CD8-positive, alpha-beta memory T cell (primary cell): ENCODE measurements around the gene PUSL1. TPM values are rescaled to one million over a fixed set of nuclear protein-coding genes. Genes with fewer than 3 reads are reported as not detected.
A peak's percentile ranks its signal among the peaks of the same experiment; 100 is the strongest.

ENCODE experiments used
- CTCF ChIA-PET: fragments of 350-600 bp; sonication (Branson Sonifier 250); formaldehyde crosslinking; loops from one replicate; lab custom pipeline; 2021; ENCODE audit warnings: antibody characterized with exemption; lab: Charles Lee
- POLR2A ChIA-PET: fragments of 350-600 bp; sonication (Branson Sonifier 250); formaldehyde crosslinking; loops from one replicate; lab custom pipeline; 2021; ENCODE audit warnings: antibody characterized with exemption; lab: Charles Lee
- DNase-seq, 5 donors: peaks; one replicate each; pipeline versions ENCODE4 v3.0.0 to v3.0.0-alpha.2; 2020 to 2022; ENCODE audit warnings: mixed read lengths in 1 of 5
- H3K27ac ChIP-seq: one replicate; pipeline ENCODE4 v1.7.0; 2013; ENCODE audit warnings: low read depth, mild to moderate bottlenecking, low read length, moderate library complexity
- H3K27me3 ChIP-seq: 2 replicates; pipeline ENCODE4 v1.7.0; 2013; ENCODE audit warnings: low read length, mild to moderate bottlenecking; ENCODE audit not compliant: insufficient read depth, poor library complexity, severe bottlenecking
- H3K36me3 ChIP-seq: 2 replicates; pipeline ENCODE4 v1.7.0; 2013; ENCODE audit warnings: mild to moderate bottlenecking, low read length, moderate library complexity; ENCODE audit not compliant: insufficient read depth
- H3K4me1 ChIP-seq: 2 replicates; pipeline ENCODE4 v1.7.0; 2013; ENCODE audit warnings: mild to moderate bottlenecking, low read length, moderate library complexity; ENCODE audit not compliant: insufficient read depth
- H3K4me3 ChIP-seq: 2 replicates; pipeline ENCODE4 v1.7.0; 2013; ENCODE audit warnings: mild to moderate bottlenecking, low read length
- H3K9me3 ChIP-seq: 2 replicates; pipeline ENCODE4 v1.7.0; 2013; ENCODE audit warnings: mild to moderate bottlenecking, low read length
- H3K27ac Mint-ChIP-seq, 8 donors: one replicate each; pipeline ENCODE4 v1.8.0; 2020 to 2021; ENCODE audit warnings: mixed read lengths in 8 of 8, mild to moderate bottlenecking in 6 of 8, inconsistent platforms in 3 of 8, moderate library complexity in 3 of 8
- H3K27me3 Mint-ChIP-seq, 2 donors: one replicate each; pipeline ENCODE4 v1.8.0; 2020 to 2021; ENCODE audit warnings: mixed read lengths in 2 of 2, mild to moderate bottlenecking in 1 of 2, moderate library complexity in 1 of 2
- H3K36me3 Mint-ChIP-seq, 3 donors: one replicate each; pipeline ENCODE4 v1.8.0; 2020 to 2021; ENCODE audit warnings: mixed read lengths in 3 of 3, inconsistent platforms in 1 of 3, mild to moderate bottlenecking in 1 of 3
- H3K4me1 Mint-ChIP-seq, 3 donors: one replicate each; pipeline ENCODE4 v1.8.0; 2020 to 2021; ENCODE audit warnings: mixed read lengths in 3 of 3, inconsistent platforms in 1 of 3, mild to moderate bottlenecking in 1 of 3
- H3K4me3 Mint-ChIP-seq, 7 donors: one replicate each; pipeline ENCODE4 v1.8.0; 2020 to 2021; ENCODE audit warnings: mixed read lengths in 7 of 7, mild to moderate bottlenecking in 6 of 7, moderate library complexity in 4 of 7, inconsistent platforms in 2 of 7
- H3K9me3 Mint-ChIP-seq, 5 donors: one replicate each; pipeline ENCODE4 v1.8.0; 2020 to 2022; ENCODE audit warnings: mixed read lengths in 5 of 5, mild to moderate bottlenecking in 3 of 5, moderate library complexity in 2 of 5, inconsistent platforms in 1 of 5
- polyA plus RNA-seq: library from polyadenylated mRNA; unstranded; fragments of 300-500 nt; fragmentation: Illumina TruSeq; gene quantifications from one replicate; pipeline ENCODE4 v1.2.3, GENCODE V29; 2021
- total RNA-seq, 2 experiments: library from RNA; stranded (reverse); gene quantifications; one replicate each; pipeline ENCODE4 v1.2.3, GENCODE V29; 2021

Gene PUSL1
- total and polyA plus RNA-seq, 3 experiments from 2014 or later = 22.0 to 34.3 (median 32.9) TPM

DNA sequence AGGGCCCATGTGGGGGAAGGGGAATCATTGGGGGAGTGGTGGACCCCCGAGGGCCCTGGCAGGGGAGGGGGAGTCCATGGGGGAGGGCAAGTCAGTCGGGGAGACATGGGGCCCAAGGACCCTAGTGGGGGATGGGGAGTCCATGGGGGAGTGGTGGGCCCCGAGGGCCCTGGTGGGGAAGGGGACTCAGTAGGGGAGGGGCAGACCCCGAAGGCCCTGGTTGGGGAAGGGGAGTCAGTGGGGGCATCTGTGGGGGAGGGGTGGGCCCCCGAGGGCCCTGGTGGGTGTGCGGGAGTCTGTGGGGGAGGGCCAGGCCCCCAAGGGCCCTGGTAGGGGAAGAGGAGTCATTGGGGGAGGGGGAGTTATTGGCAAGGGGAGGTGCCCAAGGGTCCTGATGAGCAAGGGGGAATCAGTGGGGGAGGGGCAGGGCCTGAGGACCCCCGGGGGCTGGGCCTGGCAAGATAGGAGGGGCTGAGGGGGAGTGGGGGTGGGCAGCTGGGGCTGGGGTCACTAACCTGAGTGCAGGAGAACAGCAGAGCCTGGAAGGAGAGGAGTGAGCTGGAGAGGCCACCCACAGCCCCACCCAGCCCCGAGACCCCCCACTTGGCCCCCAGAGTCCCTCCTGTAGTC lies 47.9 kb downstream of the PUSL1 start:
- no peaks in the 10 kb centered on the region for H3K36me3 Mint-ChIP-seq
- CTCF ChIA-PET = interaction anchor here (5.0 kb wide), 1 partner anchor 16 kb away, joined by 19 read pairs; no protein-coding TSS in a partner anchor
- Histone ChIP-seq H3K9me3 (no peaks in the 10 kb centered on the region), H3K27me3 (peaks cover 4% of the 10 kb centered on the region), H3K36me3 (no peaks in the 10 kb centered on the region), H3K4me3 (no peak overlapping the region), H3K27ac (no peak overlapping the region), H3K4me1 (peaks cover 23% of the 10 kb centered on the region)
- H3K4me3 Mint-ChIP-seq = peak overlapping the region in 1 of 7 donors; percentile 7
- POLR2A ChIA-PET = interaction anchor here (1.1 kb wide), 1 partner anchor 16 kb away, joined by 4 read pairs; no protein-coding TSS in a partner anchor
- no peak overlapping the region for H3K27ac Mint-ChIP-seq
- peaks cover 10 to 31% of the 10 kb centered on the region in 2 donors for H3K27me3 Mint-ChIP-seq
- DNase-seq = no peak
- H3K9me3 Mint-ChIP-seq = no peaks in the 10 kb centered on the region
- peaks cover 8 to 40% (median 14%) of the 10 kb centered on the region in 3 donors for H3K4me1 Mint-ChIP-seq

DNA sequence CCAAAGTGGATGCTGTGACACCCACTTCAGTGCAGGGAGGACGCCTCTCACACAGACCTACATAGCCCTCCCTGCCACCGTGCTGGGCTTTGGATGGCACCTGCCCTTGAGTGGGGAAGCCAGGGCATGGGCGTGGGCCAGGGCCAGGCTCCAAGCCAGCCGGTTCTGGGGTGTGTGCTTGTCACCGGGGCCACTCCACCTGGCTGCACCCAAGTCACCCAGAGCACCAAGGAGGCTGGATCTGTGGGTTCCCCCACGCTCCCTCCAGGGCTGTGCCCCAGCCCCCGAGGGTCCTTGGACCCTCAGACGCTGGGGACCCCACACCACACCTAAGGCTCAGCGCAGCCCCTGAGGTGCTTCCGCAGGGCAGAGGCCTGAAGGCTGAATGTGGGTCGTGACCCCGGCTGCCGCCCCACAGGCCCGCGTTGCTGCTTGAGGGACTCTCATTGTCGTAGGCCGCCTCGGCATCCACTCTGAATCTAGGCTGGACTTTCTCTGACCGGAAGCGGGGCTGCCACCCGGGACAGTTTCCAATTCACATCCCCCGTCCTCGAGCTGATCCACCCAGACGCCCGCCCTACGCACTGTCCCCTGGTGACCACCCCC lies 48.5 kb downstream of the PUSL1 start:
- Histone ChIP-seq H3K27me3 (peaks cover 4% of the 10 kb centered on the region), H3K4me1 (peaks cover 23% of the 10 kb centered on the region), H3K36me3 (no peaks in the 10 kb centered on the region), H3K27ac (no peak overlapping the region), H3K4me3 (no peak overlapping the region), H3K9me3 (no peaks in the 10 kb centered on the region)
- ChIA-PET POLR2A (no interaction called here), CTCF (interaction anchor here (2.2 kb wide), 1 partner anchor 15 kb away, joined by 9 read pairs; no protein-coding TSS in a partner anchor)
- no peak overlapping the region for H3K27ac Mint-ChIP-seq
- peaks cover 10 to 31% of the 10 kb centered on the region in 2 donors for H3K27me3 Mint-ChIP-seq
- peaks cover 8 to 40% (median 14%) of the 10 kb centered on the region in 3 donors for H3K4me1 Mint-ChIP-seq
- H3K36me3 Mint-ChIP-seq = no peaks in the 10 kb centered on the region
- H3K4me3 Mint-ChIP-seq = no peak overlapping the region
- no peaks in the 10 kb centered on the region for H3K9me3 Mint-ChIP-seq
- no peak for DNase-seq

DNA sequence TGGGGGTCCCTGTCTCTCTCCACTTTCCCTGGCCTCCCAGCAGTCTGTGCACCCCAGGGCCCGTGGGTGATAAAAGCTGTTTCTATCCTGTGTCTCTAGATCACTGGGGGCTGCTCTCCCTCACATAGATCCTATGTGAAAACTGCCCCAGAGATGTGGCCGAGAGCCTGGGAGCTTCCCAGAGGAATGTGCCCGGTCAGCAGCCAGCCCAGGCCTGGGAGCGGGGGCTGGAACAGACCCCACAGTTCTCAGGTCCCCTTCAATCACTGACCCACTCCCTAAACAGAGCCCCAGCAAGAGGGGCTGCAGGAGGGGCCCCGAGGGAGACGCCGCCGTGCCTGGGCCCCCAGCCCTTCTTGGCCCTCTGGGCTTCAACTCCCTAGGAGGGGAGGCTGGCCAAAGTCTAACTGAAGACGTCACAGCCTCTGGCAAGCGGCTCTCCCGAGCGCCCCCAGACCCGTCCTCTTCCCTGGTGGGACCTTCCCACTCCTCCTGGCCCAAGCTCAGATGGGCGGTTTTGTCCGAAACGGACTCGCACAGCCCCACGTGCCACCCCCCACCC lies 49.6 kb downstream of the PUSL1 start:
- peaks cover 10 to 24% of the 10 kb centered on the region in 2 donors for H3K27me3 Mint-ChIP-seq
- H3K27ac Mint-ChIP-seq = no peak overlapping the region
- ChIA-PET POLR2A (interaction anchor here (0.6 kb wide), 1 partner anchor 14 kb away, joined by 3 read pairs; no protein-coding TSS in a partner anchor), CTCF (interaction anchor here (2.2 kb wide), 1 partner anchor 14 kb away, joined by 9 read pairs; no protein-coding TSS in a partner anchor)
- Histone ChIP-seq H3K4me1 (peaks cover 23% of the 10 kb centered on the region), H3K27ac (peak overlapping the region; percentile 1), H3K36me3 (no peaks in the 10 kb centered on the region), H3K27me3 (no peaks in the 10 kb centered on the region), H3K9me3 (no peaks in the 10 kb centered on the region), H3K4me3 (no peak overlapping the region)
- no peaks in the 10 kb centered on the region for H3K9me3 Mint-ChIP-seq
- DNase-seq = no peak
- H3K4me3 Mint-ChIP-seq = peak overlapping the region in 1 of 7 donors; percentile 54
- no peaks in the 10 kb centered on the region for H3K36me3 Mint-ChIP-seq
- peaks cover 3 to 29% (median 5%) of the 10 kb centered on the region in 3 donors for H3K4me1 Mint-ChIP-seq

DNA sequence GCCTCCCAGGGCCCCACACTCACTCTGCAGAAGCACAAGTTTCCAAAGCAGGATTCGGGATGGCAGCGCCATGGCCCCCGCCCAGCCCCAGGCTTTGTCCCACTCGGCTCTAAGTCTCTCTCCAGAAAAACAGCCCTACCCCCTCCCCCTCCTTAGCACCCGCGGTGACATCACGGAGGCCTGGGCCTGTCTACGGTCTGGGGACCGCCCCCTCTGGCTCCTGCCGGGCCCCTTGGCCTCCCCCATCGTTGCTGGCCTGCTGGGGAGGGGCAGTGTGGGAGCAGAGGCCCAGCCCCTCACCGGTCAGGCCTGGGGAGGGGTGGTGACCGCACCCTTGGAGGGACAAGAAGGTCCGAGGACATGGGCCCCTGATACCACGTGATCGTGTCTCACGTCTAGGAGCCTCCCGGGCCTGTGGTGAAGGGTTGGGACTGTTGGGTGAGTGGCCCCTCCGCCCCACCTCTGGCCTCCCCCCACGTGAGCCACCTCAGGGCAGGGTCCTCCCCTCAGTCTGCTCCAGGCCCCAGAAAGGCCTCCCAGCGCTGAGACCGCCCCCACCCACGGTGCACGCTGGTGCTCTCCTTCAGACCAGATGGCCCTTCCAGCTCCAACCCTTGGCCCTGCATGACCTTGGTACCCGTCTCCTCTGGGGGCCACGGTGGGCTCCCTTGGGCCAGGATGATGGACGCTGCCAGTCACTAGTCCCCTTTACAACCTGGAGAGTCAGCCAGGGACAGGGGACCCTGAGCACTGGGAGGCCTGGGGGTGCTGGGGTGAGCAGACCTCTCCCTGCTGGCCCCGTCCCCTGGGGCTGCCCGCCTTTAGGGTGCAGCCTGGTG lies 50.3 kb downstream of the PUSL1 start, which contains the start of gene MXRA8:
TSS of gene MXRA8 (minus strand) at position 123 of the 839 bp plus-strand sequence. CDS start at position 72, 51 bp downstream.
- Mint-ChIP-seq H3K4me3 (peak within 1 kb of the TSS in 6 of 7 donors; percentile 23 to 75 (median 57)), H3K27ac (peak within 1 kb of the TSS in 3 of 8 donors; percentile 36 to 71 (median 50)), H3K4me1 (peaks cover 3 to 24% (median 5%) of the 10 kb centered on the region in 3 donors), H3K36me3 (no peaks in the 10 kb centered on the region), H3K9me3 (no peaks in the 10 kb centered on the region), H3K27me3 (peaks cover 10 to 24% of the 10 kb centered on the region in 2 donors)
- H3K27ac ChIP-seq = peak within 1 kb of the TSS; percentile 1
- peaks cover 17% of the 10 kb centered on the region for H3K4me1 ChIP-seq
- no peaks in the 10 kb centered on the region for H3K27me3 ChIP-seq
- H3K9me3 ChIP-seq = no peaks in the 10 kb centered on the region
- no peak for DNase-seq
- ChIA-PET CTCF (interaction anchor here (2.2 kb wide), 1 partner anchor 14 kb away, joined by 9 read pairs; no protein-coding TSS in a partner anchor), POLR2A (interaction anchor here (0.6 kb wide), 2 partner anchors 41 to 242 kb away, joined by 3 read pairs; partner anchors contain the start of gene CCNL2)
- no peaks in the 10 kb centered on the region for H3K36me3 ChIP-seq
- H3K4me3 ChIP-seq = no peak within 1 kb of the TSS

DNA sequence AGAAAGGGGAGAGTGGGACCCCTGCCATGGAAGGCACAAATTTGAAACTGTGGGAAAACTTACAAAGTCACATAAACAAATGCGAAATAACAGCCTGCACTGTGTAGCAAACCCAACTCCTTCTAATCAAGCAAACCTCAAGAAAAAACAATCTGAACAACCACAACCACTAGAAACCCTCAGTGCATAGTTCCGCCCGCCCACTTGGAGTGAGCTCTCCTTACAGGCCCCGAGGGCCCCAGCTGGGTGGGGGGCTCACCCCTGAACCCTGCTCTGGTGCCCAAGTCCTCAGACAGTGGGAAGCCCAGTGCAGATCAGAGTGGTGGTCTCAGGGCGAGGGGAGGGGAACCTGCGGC lies 50.9 kb downstream of the PUSL1 start:
- H3K27ac Mint-ChIP-seq = peak overlapping the region in 3 of 8 donors; percentile 36 to 71 (median 50)
- DNase-seq = peak in 1 of 5 donors; percentile 64
- Histone ChIP-seq H3K4me1 (peaks cover 11% of the 10 kb centered on the region), H3K27me3 (no peaks in the 10 kb centered on the region), H3K27ac (no peak overlapping the region), H3K36me3 (no peaks in the 10 kb centered on the region), H3K4me3 (no peak overlapping the region), H3K9me3 (no peaks in the 10 kb centered on the region)
- ChIA-PET POLR2A (no interaction called here), CTCF (interaction anchor here (0.7 kb wide), 1 partner anchor 12 kb away, joined by 3 read pairs; no protein-coding TSS in a partner anchor)
- H3K4me1 Mint-ChIP-seq = peaks cover 3 to 17% (median 5%) of the 10 kb centered on the region in 3 donors
- peaks cover 10 to 18% of the 10 kb centered on the region in 2 donors for H3K27me3 Mint-ChIP-seq
- H3K9me3 Mint-ChIP-seq = no peaks in the 10 kb centered on the region
- H3K36me3 Mint-ChIP-seq = no peaks in the 10 kb centered on the region
- peak overlapping the region in 5 of 7 donors; percentile 23 to 68 (median 50) for H3K4me3 Mint-ChIP-seq

DNA sequence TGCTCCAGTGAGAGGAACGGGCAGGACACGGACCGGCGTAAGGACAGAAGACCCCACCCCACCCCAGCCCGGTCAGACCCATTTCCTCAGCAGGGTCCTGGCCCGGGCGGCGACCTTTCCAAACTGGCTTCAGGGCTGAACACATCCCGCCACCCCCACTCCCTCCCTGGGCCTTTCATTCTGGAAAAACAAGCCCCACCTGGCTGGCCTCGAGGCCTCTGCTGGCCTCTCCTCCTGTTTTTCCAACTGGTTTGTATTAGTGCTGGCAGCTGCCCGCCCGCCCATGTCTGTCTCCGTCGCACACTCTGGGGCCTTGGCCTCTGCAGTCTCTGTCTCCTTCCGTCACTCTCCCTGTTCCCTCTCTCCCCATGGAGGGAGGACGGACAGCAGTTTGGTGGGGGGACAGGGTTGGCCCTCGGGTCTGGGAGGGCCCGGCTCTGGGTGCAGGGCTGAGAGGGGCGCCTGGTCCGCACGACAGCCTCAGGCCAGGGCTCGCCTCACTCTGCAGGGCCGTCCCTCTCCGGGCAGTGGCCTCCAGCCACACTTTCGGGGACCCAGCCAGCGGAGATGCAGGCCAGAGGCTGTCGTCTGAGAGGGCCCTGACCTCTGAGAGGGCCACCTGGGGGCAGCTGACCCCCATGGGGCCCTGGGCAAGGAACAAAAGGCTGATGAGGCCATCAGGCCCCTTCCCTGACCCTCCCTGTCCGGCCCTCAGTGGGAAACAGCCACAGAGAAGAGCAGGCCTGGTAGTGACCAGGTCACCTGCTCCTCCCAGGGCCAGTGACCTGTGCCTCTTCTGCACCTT lies 51.5 kb downstream of the PUSL1 start:
- H3K27ac ChIP-seq = no peak overlapping the region
- Mint-ChIP-seq H3K9me3 (no peaks in the 10 kb centered on the region), H3K4me3 (peak overlapping the region in 2 of 7 donors; percentile 64 to 68), H3K4me1 (peaks cover 3 to 17% (median 5%) of the 10 kb centered on the region in 3 donors), H3K36me3 (no peaks in the 10 kb centered on the region), H3K27me3 (peaks cover 9 to 18% of the 10 kb centered on the region in 2 donors), H3K27ac (peak overlapping the region in 2 of 8 donors; percentile 36 to 71)
- H3K4me1 ChIP-seq = peaks cover 10% of the 10 kb centered on the region
- no peaks in the 10 kb centered on the region for H3K27me3 ChIP-seq
- H3K9me3 ChIP-seq = no peaks in the 10 kb centered on the region
- no peaks in the 10 kb centered on the region for H3K36me3 ChIP-seq
- CTCF ChIA-PET = interaction anchor here (0.7 kb wide), 1 partner anchor 12 kb away, joined by 3 read pairs; no protein-coding TSS in a partner anchor
- DNase-seq = no peak
- H3K4me3 ChIP-seq = no peak overlapping the region
- POLR2A ChIA-PET = no interaction called here
